HG03103 (cell line): ENCODE results near the gene PSMB10.

Experiments
- ATAC-seq: cut with Tn5 transposase; IDR thresholded peaks from one replicate; pipeline ENCODE4 v1.9.1; 2021; ENCODE audit warnings: low read depth; ENCODE audit not compliant: unreplicated experiment

The PSMB10 gene

DNA sequence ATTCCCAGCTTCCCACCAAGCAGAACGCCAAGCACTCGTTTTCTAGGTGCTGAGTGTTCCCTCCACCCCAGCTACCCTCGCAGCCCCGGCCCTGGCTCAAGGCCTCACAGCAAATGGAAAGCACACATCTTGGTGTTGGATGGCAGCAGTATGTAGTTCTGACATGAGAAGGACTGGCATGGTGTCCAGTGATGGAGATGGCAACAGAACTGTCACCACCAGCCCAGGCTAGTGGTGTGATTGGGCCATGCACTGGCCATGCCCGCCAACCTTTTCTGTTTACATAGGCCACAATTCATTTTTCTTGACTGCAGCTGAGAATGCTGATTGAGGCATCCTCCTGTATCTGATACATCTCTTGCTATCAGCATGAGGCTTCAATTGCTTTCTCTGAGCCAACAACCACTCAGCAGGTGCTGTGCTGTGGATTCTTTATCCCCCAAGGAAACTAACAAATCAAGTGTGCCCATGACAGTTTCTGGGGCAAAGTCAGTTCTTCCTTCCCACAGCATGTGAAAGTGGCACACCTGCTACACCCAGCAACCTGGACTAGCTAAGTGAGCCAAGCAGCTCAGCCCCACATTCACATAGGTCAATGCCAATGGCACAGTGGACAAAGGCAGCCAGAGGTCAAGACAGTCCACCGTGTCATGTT, 28.0 kb upstream of the PSMB10 start:
- ATAC-seq, result no peak

DNA sequence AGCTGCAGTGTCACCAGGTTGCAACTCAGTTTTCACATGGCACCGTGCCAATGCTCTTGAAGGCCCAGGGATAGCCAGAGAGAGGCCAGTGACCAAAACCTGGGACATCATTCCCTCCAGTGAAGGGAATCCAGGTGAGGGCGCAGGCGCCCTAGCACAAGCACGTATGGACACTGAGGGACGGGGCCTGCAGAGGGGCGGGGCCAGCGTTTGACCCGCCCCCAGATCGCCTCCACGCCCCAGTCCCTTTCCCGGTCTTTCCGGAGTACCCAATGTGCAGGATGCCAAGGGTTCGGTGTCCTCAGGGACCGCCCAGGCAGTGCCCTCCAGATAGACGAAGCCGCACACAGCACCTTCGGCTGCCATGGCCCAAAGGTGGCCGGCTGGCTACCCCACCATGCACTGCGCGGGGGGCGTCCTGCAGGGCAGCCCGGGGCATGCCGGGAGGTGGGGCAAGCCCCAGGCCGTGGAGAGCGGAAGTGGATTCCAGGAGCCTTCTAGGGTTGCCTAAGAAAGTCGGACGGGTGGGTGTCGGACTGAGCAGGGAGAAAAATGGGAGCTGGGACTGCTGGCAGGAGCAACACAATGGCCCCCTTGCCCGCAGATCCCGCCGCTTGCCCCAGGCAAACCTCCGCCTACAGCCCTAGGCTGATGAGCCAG, 27.1 kb upstream of the PSMB10 start:
- no peak for ATAC-seq

DNA sequence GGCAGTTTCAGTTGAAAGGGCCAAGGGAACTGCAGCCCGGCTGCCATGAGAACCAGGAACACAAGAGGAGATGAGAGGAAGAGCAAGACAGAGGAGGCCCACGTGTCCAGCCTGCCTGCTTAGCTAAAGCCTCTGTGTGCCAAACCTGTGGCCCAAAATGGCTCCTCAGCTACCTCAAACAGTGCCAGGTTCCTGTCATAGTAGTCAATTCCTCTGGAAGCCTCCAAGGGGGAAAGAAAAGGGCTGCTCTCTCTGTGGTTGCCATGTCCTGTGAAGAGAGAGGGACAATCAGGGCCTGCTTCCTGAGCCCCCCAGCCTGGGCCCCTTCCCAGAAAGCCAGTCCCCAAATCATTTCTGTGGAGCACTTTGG, 26.6 kb upstream of the PSMB10 start:
- ATAC-seq, result no peak

DNA sequence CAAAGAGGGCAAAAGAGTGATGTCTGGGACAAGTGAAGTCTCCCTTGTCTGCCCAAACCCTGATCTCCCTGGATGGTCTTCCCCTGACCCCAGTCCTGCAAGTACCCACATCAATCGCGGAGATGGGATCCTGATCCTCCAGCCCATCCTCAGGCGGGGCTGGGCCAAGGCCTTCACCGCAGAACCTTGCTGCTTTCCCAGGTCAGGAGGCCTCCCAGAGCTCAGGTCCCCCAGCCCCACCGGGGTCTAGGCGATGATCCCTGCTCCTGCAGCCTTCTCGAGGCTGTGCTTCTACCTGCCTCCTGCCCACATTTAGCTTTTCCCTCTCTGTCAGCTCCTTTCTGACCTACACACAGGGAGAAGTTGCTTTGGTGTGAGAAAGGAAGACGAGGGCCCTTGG, 25.5 kb upstream of the PSMB10 start:
- ATAC-seq, result no peak

DNA sequence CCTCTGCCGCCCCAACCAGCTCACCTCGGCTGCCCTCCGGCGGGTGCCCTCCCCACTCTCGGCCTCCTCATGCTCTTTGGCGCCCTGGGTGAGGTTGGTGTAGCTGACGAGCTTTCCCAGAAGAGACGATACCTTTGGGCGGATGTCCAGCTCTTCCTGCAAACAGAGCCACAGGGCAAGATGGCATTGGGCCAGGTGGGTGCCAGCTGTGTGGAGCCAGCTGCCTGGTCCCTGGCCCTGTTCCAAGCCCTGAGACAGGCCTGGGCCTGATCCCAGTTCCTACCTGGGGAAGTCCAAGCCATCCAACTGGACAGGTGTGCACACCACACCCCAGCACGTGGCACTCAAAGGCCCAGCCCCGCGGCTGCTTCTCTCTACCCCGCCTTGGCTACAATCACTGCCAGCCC, 24.9 kb upstream of the PSMB10 start:
- ATAC-seq, result no peak

DNA sequence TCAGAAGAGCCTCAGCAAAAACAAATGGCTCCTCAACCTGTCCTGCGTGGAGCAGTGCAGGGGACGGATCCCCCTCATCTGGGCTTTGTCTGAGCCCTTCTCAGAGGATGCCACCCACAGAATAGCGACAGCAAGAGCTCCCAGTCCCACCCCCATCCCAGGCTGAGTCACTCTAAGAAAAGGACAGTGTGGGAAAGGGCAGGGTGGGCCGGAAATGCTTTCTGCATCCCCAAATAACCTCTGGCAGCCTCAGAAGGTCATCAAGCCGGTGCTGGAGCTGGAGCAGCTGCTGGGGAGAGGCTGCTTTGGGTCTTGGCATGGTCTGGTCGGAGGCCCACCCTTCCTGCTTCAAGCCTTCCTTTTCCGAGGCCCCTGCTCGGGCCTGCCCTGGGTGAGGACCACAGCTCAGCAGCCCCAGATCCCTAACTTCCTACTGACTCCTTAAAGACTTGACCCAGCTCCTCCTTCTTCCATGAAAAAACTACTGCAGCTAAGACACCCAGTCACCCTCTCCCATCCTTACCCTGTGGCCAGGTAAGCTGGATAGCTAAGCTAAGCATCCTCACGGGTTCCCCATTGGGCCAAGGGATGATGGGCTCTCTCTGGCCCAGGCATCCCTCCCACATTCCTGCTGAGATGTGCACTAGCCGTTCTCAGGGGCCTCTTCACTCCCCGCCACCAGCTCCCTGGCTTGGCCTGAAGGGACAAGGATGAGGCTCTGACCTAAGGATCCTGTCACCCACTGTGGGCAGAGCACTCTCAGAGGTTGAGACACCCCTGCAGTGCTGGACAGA, 23.1 kb upstream of the PSMB10 start:
- no peak for ATAC-seq

DNA sequence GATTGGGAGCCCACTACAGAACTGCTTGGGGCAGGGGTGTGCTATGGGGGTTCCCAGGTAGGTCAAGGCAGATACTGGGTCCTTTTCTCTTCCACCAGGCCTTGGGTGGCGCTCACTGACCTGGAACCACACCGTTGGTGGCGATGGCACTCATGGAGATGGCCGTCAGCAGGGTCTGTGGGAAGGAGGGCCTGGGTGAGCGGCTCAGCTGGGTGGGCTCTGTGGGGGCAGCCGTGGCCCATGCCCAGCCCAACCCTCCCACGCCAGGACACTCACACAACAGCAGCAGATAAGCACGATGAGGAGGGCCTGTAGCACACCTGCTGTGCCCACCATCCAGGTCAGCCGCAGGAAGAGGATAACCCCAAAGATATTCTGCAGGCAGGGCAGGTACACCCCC, 21.0 kb upstream of the PSMB10 start:
- no peak for ATAC-seq

DNA sequence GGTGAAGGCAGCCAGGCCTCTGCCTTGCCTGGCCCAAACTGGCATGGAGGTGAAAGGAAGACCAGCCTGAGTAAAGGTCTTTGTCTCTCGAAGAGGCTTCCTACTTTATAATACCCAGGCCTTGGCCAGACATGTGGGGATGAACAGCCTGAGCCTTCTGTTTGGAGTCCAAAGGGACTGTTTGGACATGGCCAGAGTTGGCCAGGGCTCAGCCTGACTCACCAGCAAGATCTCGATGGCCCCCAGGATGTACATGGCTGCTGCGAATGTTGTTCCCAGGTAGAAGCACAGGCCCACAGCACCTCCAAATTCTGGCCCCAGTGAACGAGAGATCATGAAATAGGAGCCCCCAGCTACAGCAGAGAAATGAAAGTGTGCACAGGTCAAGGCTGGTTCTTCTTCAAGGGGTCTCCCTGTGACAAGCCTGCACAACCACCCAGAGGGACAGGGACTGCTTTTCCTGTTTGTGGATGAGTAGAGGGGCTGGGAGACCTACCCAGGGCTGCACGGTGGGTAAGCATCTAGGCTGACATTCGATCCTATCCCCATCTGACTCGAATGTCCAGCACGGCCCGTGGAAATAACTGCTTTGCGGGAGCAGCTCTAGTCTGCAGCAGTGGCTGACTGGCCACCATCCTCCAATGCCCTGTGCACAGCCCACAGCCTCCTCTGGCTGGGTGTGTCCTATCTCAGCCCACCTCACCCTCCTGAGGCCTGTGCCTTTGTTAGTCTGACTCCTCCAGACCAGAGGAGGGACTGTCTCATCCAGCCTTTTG, 18.0 kb upstream of the PSMB10 start:
- no peak for ATAC-seq

DNA sequence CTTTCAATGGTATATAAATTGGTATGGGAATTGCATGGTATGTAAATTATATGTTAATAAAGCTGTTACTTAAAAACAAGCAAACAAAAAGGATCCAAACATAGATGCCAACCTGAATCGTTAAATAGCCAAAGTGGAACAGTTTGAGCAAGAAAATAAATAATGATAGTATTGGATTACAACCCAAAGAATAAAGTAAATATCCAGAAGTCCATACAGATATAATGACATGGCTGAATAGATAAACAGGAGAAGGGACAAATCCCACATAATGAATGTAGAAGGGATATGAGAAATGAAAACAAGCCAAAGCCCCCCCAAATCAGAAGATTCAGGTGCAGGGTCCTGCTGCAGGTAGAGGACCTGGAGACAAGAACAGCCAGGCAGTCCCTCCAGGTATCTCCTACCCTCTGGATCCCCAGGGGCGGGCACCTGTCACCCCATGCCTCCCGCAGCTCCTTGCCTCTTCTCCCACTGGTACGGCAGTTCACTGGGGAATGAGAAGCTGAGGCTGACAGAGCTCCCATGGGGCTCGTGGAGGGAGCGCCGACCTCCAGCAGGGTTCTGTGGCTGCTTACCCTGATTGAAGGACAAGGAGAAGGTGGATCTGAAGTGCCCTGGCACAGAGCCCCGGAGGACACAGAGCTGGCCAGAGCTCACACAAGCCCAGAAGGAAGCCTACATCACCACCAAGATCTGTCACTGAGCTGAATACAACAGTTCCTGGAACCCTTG, 17.2 kb upstream of the PSMB10 start:
- no peak for ATAC-seq

DNA sequence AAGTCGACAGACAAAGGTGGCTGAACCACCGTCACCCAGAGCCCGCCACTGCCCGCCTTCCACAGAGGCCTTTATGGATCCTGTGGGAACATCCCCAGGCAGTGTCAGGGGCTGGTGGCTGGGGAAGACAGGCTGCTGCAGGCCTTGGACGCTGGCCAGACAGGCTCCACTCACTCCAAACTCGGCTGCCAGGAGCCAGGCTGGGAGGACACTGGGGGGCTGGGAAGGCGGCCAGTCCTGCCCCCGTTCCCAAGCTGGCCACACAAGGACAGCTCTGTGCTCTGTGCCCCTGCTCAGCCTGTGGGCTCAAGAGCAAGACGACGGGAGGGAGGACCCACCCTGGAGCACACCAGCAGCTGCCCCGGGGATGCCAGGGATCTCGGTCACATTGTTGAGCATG, 14.8 kb upstream of the PSMB10 start:
- ATAC-seq, result no peak

DNA sequence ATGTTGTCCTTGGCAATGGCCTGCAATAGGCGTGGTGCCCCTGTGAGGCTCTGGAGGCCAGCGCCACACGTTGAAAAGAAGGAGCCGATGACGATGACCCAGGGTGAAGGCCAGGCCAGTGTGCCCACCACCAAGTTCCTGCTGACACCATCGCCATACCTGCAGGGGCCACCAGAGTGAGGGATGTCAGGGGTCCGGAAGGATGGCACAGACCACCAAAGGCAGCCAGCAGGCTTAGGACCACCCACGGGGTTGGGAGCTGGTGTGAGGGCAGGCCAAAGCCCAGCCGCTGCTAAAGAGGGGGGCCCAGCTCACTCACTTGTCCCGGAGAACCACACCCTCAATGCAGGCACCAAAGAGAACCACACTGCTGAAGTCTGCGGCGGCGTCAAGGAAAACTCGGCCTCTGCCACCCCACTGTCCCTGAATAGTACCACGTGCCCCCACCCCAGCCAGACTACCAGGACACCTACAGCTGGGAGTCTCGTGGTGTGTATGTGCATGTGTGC, 13.7 kb upstream of the PSMB10 start:
- ATAC-seq, result no peak

DNA sequence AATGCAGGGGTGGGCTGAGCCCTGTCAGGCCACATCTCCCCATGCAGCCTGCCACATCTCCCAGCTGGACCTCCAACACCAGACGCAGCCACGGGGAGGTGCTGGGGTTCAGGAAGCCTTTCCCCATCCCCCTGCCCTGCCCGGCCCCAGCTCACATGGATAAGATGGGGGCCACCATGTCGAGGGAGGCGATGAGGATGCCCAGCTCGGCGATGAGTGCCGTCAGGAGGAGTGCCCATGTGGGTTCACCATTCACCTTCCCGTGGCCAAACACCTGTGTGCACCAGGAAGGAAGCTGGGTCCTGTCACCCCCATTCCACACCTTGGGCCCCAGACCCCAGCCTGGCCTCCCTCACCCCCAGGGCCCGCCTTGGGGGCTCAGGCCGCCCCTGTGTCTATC, 13.0 kb upstream of the PSMB10 start:
- no peak for ATAC-seq

DNA sequence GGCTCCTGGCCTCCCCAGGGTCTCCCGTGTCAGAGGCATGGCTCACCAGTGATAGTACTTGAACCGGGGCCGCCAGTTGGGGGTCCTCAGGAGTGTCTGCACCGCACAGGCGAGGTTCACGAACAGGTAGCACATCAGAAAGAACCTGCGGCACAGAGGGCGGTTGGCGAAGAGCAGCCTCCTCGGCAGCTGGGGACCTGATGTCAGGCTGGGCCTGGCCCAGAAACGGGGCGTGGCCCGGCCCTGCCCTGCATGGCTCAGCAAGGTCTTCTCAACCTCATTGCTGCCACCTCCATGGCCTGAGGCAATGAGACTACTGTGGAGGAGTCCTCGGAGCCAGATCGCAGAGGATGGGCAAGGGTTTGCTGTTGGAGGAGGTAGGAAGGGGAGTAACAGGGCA, 11.4 kb upstream of the PSMB10 start:
- no peak for ATAC-seq

DNA sequence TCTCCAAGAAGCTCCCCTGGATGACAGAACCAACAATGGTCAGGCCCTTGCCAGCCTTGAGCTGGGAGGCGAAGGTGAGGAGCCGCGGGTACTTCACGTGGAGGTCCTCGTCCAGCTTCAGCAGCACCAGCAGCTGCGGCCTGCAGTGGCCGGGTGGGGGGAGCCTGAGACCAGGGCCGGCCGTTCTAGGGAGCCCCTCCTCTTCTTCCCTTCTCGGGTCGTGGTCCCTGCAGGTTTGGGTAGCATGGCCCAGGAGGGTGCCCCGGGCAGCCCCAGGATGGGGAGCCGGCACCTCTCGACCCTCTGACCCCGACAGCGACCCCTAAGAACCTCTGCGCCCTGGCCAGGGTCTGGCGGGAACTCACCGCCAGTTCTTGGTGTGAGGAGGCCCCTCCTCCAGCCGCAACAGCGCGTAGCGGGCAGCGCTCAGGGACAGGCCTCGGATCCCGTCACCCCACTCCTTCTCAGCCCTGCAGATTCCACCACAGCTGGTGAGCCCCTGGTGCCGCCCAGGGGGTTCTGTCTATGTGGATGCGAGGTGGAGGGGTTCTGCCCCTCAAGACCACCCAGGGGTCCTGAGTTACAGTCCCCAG, 10.4 kb upstream of the PSMB10 start:
- no peak for ATAC-seq

DNA sequence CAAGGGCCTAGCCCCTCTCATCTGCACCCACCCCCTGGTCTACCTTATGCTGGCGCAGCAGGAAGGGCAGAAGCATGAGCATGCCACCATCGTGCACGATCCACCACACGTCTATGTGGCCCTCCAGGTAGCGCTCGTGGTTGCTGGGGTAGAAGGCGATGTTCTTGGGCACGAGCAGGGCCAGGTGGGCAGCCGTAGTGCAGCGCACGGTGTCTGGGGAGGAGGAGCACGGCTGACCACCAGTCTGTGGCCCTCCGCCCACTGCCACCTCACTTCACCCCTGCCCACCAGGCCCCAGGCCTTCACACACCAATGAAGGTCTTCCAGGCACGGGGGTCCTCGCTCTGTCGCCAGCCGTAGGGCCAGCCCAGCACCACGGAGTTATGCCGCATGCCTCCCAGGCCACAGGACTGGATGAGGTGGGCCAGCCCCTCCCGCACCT, 9.5 kb upstream of the PSMB10 start:
- no peak for ATAC-seq

DNA sequence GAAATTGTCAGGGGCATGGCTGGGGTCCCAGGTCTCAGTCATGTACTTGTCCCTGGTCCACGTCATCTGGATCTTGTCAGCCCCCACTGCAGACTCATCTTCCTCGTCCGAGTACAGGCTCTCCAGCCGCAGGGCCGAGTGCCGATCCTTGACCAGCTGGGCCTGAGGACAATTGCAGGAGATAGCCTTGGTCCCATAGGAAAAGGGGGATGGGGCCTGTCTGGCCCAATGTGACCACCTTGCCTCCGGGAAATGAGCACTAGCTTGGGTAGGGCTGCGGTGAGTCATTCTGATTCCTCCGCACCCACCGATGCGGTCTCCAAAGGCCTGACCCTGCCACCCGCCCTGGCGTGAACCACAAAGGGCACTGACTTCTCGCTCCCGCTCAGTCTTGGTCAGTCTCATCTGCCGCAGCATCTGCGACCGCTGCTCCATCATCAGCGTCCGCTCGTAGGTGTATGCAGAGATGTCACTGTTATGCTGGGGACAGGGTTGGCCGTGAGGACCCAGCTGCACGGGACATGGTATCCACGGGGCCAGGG, 8.8 kb upstream of the PSMB10 start:
- ATAC-seq, result no peak

DNA sequence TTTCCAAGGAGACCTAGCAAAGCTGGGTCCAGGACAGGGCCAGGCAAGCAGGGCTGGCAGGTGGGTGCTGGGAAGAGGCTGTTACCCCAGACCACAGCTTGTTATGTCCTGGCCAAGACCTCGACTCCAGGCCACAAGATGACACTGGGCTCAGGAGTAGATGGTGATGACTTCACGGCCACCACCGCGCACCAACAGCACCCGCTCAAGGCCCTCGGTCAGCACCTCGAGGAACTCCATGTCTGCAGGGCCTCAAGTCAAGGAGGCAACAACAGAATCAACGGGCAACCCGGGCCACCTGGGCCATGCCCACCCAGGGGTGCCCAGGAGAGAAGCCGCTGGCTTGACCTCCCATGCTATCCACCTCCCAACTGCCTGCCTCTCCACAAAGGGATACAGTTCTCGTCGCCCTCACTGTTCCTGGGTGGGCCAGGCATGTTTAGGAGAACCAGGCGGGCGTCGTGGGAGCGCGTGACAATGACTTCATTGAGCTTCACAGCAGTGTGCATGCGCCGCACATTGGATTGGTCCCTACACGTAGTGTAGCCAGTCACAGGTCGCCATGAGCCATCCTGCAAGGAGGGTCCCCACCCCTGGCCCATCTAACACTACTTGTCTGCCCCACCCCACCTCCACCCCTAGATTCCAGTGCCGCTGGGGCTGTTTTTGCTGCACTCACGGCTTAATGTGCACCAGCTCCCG, 8.2 kb upstream of the PSMB10 start:
- ATAC-seq, result no peak

DNA sequence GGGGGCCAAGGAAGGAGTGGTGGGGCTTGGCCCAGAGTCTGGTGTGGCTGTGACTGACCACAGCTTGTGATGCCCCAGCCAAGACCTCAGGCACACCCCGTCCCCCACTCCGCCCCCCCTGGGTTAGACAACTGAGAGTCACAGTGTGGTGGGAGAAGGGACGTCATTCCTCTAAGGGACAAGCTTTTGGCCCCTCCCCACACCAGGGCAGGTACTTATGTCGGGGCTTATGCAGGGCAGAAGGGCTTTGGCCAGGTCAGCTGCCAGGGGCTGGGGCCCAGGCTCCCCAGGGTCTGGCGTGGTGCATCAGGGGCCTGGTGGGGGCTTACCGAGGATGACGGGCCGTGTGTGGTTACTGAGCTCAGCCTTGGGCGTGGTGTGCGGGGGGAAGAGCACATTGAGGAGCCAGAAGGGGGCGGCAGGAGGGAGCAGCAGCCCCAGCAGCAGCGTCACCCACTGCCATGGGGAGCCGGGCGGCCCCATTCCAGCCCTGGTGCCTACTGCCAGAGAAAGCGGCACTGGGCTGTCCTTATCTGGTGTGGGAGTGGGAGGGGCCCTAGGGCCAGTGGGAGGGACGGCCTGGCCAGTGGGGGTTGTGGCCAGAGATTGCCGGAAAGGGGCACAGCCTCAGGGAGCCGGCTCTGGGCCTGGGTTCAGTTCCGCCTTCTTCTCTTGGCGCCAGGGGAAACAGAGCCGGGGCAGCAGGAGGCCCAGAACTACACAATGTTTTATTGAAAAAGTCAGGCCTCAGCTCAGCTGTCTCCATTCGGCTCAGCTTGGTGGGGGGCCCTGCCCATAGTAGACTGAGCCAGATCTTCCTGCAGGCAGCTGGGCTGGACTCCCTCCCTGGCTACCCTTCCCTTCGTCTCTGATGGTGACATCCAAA, 7.2 kb upstream of the PSMB10 start, which contains the start of gene LCAT:
TSS of gene LCAT (minus strand) at position 502 of the 886 bp plus-strand sequence. CDS start at position 483, 19 bp downstream.
- ATAC-seq, result no peak
